PC-3 (cell line): Measurements from ENCODE around the gene ZMIZ1. TPM values are rescaled to one million over a fixed set of nuclear protein-coding genes. Genes with fewer than 3 reads are reported as not detected.

Source experiments
- ATAC-seq: fragments of 200-7000 bp; cut with Tn5 transposase; 2 replicates; pipeline ENCODE4 v1.9.1; 2020; ENCODE audit warnings: mild to moderate bottlenecking, moderate library complexity
- BruUV-seq: library from RNA; stranded (reverse); fragments of 400-500 nt; replicated peaks from 2 replicates; lab custom pipeline; 2021; lab: Mats Ljungman, UMichigan
- CTCF ChIA-PET: fragments of 300-600 bp; sonication (Branson Sonifier 250); formaldehyde crosslinking; loops from one replicate; lab custom pipeline; 2022; ENCODE audit warnings: antibody characterized with exemption; lab: Charles Lee
- POLR2A ChIA-PET: fragments of 300-600 bp; sonication (Branson Sonifier 250); formaldehyde crosslinking; loops from one replicate; lab custom pipeline; 2022; ENCODE audit warnings: antibody characterized with exemption; ENCODE audit not compliant: unreplicated experiment; lab: Charles Lee
- DNase-seq: peaks from one replicate; pipeline ENCODE4 v3.0.0-alpha.2; 2015
- H2AFZ ChIP-seq: fragments of 300-600 bp; sonication (generic); 2 replicates; pipeline ENCODE4 v1.6.0; 2016; ENCODE audit warnings: antibody characterized with exemption, low read length
- H3F3A ChIP-seq: fragments of 300-600 bp; sonication (generic); one replicate; pipeline ENCODE4 v1.6.0; 2017; ENCODE audit warnings: antibody characterized with exemption, low read length, control low read depth, mild to moderate bottlenecking; ENCODE audit not compliant: unreplicated experiment
- H3K27ac ChIP-seq: fragments of 300-600 bp; sonication (generic); 2 replicates; pipeline ENCODE4 v1.5.1; 2016; ENCODE audit warnings: mild to moderate bottlenecking, low read length
- H3K27me3 ChIP-seq: fragments of 300-600 bp; sonication (generic); 2 replicates; pipeline ENCODE4 v1.6.1; 2016; ENCODE audit warnings: low read length, mixed read lengths
- H3K36me3 ChIP-seq: fragments of 300-600 bp; sonication (generic); 2 replicates; pipeline ENCODE4 v1.6.1; 2016; ENCODE audit warnings: low read depth, mixed run types, low read length, mixed read lengths
- H3K4me1 ChIP-seq: fragments of 300-600 bp; sonication (generic); 2 replicates; pipeline ENCODE4 v1.5.1; 2016; ENCODE audit warnings: low read length; ENCODE audit not compliant: insufficient read depth
- H3K4me2 ChIP-seq: fragments of 300-600 bp; sonication (generic); 2 replicates; pipeline ENCODE4 v1.6.0; 2016; ENCODE audit warnings: low read length
- H3K4me3 ChIP-seq: fragments of 300-600 bp; sonication (generic); 2 replicates; pipeline ENCODE4 v1.5.1; 2016; ENCODE audit warnings: mild to moderate bottlenecking, low read length, mixed read lengths
- H3K79me2 ChIP-seq: fragments of 300-600 bp; sonication (generic); 2 replicates; pipeline ENCODE4 v1.6.1; 2017; ENCODE audit warnings: low read length, mixed read lengths
- H3K9ac ChIP-seq: fragments of 300-600 bp; sonication (generic); 2 replicates; pipeline ENCODE4 v1.6.0; 2016; ENCODE audit warnings: mild to moderate bottlenecking, low read length
- H3K9me2 ChIP-seq: fragments of 300-600 bp; sonication (generic); replicated peaks from 2 replicates; pipeline ENCODE4 v1.6.1; 2016; ENCODE audit warnings: mixed run types, low read length, mixed read lengths
- H3K9me3 ChIP-seq: fragments of 300-600 bp; sonication (generic); 2 replicates; pipeline ENCODE4 v1.6.1; 2016; ENCODE audit warnings: low read length, mixed read lengths
- H4K20me1 ChIP-seq: fragments of 300-600 bp; sonication (generic); 2 replicates; pipeline ENCODE4 v1.6.1; 2016; ENCODE audit warnings: low read length, mixed read lengths
- EZH2 ChIP-seq: fragments of 300-600 bp; sonication (generic); IDR thresholded peaks from one replicate; pipeline ENCODE4 v1.6.1; 2017; ENCODE audit warnings: antibody characterized with exemption, mild to moderate bottlenecking, low read length; ENCODE audit not compliant: unreplicated experiment
- EZH2phosphoT487 ChIP-seq: fragments of 300-600 bp; sonication (generic); IDR thresholded peaks from 2 replicates; pipeline ENCODE4 v1.6.1; 2018; ENCODE audit warnings: mild to moderate bottlenecking, antibody characterized with exemption, low read length, borderline replicate concordance
- intact Hi-C: fragments of 100-400 bp; cut with micrococcal nuclease; formaldehyde crosslinking; loops from 2 replicates; pipeline ENCODE4 v1.9.0; 2023
- total RNA-seq: library from RNA; depleted of rRNA; stranded (reverse); fragments of >200 nt; gene quantifications from 2 replicates; pipeline ENCODE4 v1.2.3, GENCODE V29; 2014
- TF ChIP-seq, protein P1 (sequence below): fragments of 300-600 bp; sonication (generic); conservative IDR thresholded peaks from 2 replicates; pipeline ENCODE4 v1.5.1; 2017; ENCODE audit warnings: antibody characterized with exemption, low read depth, mild to moderate bottlenecking, low read length

ZMIZ1 gene
- total RNA-seq, 1 experiment from 2014 or later, result 55.4 TPM

DNA sequence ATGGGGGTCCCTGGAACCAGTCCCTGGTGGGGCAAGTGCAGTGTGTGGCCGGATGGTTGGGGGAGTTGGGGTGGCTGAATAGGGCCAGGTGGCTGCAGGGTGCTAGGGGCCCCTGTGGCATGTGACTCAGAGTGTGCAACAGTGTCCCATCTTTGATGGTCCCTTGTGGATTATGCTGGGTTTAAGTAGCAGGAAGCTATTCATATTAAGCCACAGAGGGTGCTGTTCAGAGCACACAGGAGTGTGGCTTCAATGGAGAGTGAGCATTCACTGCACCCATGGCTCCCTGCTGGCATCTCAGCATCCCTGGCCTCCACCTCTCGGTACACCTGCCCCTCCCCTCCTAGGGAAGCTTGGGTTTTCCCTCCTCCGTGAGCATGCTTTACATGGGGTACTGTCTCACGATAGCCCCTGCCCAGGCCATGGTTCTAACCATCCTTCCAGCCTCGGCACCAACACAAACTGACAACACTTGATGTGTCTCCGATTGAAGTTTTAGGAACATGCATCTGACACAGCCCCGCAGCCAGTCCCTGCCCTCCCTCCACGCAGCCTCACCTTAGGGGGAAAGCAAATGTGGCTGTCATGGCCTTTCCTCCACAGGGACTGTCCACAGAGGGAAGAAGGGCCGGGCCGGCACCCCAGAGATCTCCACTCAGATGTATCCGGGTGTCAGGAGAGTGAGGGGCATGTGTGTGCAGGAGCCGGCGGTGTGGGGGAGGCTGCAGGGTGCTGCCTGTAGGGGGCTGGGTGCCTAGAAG, 248.1 kb downstream of the ZMIZ1 start:
- BruUV-seq, result no TSS peak

DNA sequence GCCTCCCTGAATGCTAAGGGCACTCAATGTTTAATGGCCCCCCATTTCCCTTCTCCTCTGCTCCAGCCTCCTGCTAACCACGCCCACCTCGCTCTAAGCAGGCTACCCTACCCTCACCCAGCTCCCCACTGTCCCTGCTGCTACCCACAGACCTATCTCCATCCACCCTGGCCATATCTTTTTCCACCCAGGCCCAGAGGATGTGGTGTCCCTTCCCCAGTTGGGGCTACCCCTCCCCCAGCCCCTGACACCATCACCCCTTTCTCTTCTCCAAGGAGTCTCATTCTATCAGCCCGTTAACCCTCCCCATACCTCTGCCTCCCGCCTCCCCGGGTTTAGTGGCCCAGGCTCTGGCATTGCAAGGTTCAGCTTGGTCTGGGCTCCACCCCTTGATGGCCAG, 249.6 kb downstream of the ZMIZ1 start:
- Histone ChIP-seq H3K27me3 (no peaks in the 10 kb centered on the region), H3K9me2 (no peaks in the 10 kb centered on the region), H3K4me3 (no peak overlapping the region), H3F3A (peaks cover 13% of the 10 kb centered on the region), H3K36me3 (peaks cover 7% of the 10 kb centered on the region; the same call in 1 of the 2 replicates), H3K9me3 (no peaks in the 10 kb centered on the region), H3K27ac (peak overlapping the region; percentile 63), H4K20me1 (no peaks in the 10 kb centered on the region), H3K9ac (peak overlapping the region; percentile 33; the same call in 1 of the 2 replicates), H3K79me2 (no peaks in the 10 kb centered on the region), H3K4me1 (peaks cover 59% of the 10 kb centered on the region), H3K4me2 (peak overlapping the region; percentile 55), H2AFZ (no peak overlapping the region)
- intact Hi-C loops, result no loop called here
- no peak for TF ChIP-seq EZH2phosphoT487
- TF ChIP-seq EZH2, result no peak
- TF ChIP-seq, protein P1, sequence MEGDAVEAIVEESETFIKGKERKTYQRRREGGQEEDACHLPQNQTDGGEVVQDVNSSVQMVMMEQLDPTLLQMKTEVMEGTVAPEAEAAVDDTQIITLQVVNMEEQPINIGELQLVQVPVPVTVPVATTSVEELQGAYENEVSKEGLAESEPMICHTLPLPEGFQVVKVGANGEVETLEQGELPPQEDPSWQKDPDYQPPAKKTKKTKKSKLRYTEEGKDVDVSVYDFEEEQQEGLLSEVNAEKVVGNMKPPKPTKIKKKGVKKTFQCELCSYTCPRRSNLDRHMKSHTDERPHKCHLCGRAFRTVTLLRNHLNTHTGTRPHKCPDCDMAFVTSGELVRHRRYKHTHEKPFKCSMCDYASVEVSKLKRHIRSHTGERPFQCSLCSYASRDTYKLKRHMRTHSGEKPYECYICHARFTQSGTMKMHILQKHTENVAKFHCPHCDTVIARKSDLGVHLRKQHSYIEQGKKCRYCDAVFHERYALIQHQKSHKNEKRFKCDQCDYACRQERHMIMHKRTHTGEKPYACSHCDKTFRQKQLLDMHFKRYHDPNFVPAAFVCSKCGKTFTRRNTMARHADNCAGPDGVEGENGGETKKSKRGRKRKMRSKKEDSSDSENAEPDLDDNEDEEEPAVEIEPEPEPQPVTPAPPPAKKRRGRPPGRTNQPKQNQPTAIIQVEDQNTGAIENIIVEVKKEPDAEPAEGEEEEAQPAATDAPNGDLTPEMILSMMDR, result no peak
- ChIA-PET CTCF (interaction anchor here (0.7 kb wide), 2 partner anchors 9 to 1761 kb away, joined by 4 to 6 read pairs; no protein-coding TSS in a partner anchor), POLR2A (interaction anchor here (0.7 kb wide), 1 partner anchor 55 kb away, joined by 5 read pairs; no protein-coding TSS in a partner anchor)
- DNase-seq, result no peak
- no TSS peak for BruUV-seq
- ATAC-seq, result no peak

More for the DNA sequence above, 248.1 kb downstream of the ZMIZ1 start:
- no peak overlapping the region for H3K4me3 ChIP-seq
- peaks cover 44% of the 10 kb centered on the region for H3K4me1 ChIP-seq
- ChIA-PET CTCF (interaction anchor here (0.7 kb wide), 1 partner anchor 16 kb away, joined by 3 read pairs; no protein-coding TSS in a partner anchor), POLR2A (interaction anchor here (0.9 kb wide), 1 partner anchor 12 kb away, joined by 4 read pairs; no protein-coding TSS in a partner anchor)
- peaks cover 18% of the 10 kb centered on the region; the same call in 1 of the 2 replicates for H3K36me3 ChIP-seq
- ATAC-seq (peak; percentile 17), DNase-seq (peak; percentile 55)
- no peaks in the 10 kb centered on the region for H3K9me3 ChIP-seq
- TF ChIP-seq EZH2 (no peak), EZH2phosphoT487 (no peak)
- TF ChIP-seq, protein P1, result peak; percentile 50
- H3K27ac ChIP-seq, result peak overlapping the region; percentile 63
- no peaks in the 10 kb centered on the region for H4K20me1 ChIP-seq
- H3F3A ChIP-seq, result peaks cover 7% of the 10 kb centered on the region
- intact Hi-C loops, result loop anchor here (2.0 kb wide), 2 partner anchors 18 to 30 kb away; partner anchors contain the start of gene PPIF
- H3K79me2 ChIP-seq, result no peaks in the 10 kb centered on the region
- no peaks in the 10 kb centered on the region for H3K27me3 ChIP-seq
- H3K9ac ChIP-seq, result peak overlapping the region; percentile 7; the same call in 1 of the 2 replicates
- no peaks in the 10 kb centered on the region for H3K9me2 ChIP-seq
- no peak overlapping the region for H2AFZ ChIP-seq
- H3K4me2 ChIP-seq, result peak overlapping the region; percentile 55
